Tibial nerve (tissue), 4 donors: ENCODE data around the gene SDK1. TPM values are rescaled to one million over a fixed set of nuclear protein-coding genes. Genes with fewer than 3 reads are reported as not detected.
"Not testable (repeated sequence)": the region's sequence is repeated elsewhere in the genome, so short reads cannot be mapped to it uniquely, and the experiment has no call there.

Experiments
- DNase-seq, 2 donors: peaks; one replicate each; pipeline ENCODE4 v3.0.0-alpha.2; 2019; ENCODE audit warnings: low spot score in 2 of 2
- H3K27ac ChIP-seq, 4 donors: fragments of 200-600 bp; sonication (generic) in 3 of 4; one replicate each; pipeline ENCODE4 v1.5.1; 2017 to 2019; ENCODE audit warnings: mild to moderate bottlenecking in 1 of 4
- H3K27me3 ChIP-seq, 2 donors: fragments of 200-600 bp; sonication (generic) in 1 of 2; one replicate each; pipeline versions ENCODE4 v1.5.1 to v1.6.0; 2017 to 2019
- H3K36me3 ChIP-seq, 3 donors: fragments of 200-600 bp; sonication (generic); one replicate each; pipeline ENCODE4 v1.5.1; 2018 to 2019
- H3K4me1 ChIP-seq, 4 donors: fragments of 200-600 bp; sonication (generic) in 3 of 4; one replicate each; pipeline ENCODE4 v1.5.1; 2017 to 2019
- H3K4me3 ChIP-seq, 4 donors: fragments of 200-600 bp; sonication (generic) in 3 of 4; one replicate each; pipeline ENCODE4 v1.5.1; 2017 to 2019; ENCODE audit warnings: mild to moderate bottlenecking in 1 of 4, moderate library complexity in 1 of 4
- H3K9me3 ChIP-seq, 4 donors: fragments of 200-600 bp; sonication (generic) in 3 of 4; one replicate each; pipeline ENCODE4 v1.5.1; 2017 to 2019
- EP300 ChIP-seq, 2 donors: sonication (generic); formaldehyde crosslinking; IDR thresholded peaks; one replicate each; pipeline ENCODE4 v1.6.1; 2017; ENCODE audit warnings: antibody characterized with exemption in 2 of 2, mild to moderate bottlenecking in 1 of 2
- POLR2A ChIP-seq, 2 donors: fragments of 450-650 bp; IDR thresholded peaks; one replicate each; pipeline ENCODE4 v1.6.1; 2017; ENCODE audit warnings: antibody characterized with exemption in 2 of 2, mild to moderate bottlenecking in 2 of 2, moderate library complexity in 2 of 2
- WGBS, 2 donors: methylation state at CpG; one replicate each; pipeline ENCODE4 v1.1.5; 2018; 5-methylcytosine and 5-hydroxymethylcytosine counted together
- total RNA-seq, 4 donors: library from RNA; depleted of rRNA; stranded (reverse); fragments of >200 nt; gene quantifications; one replicate each; pipeline ENCODE4 v1.1.0, GENCODE V29; 2016
- TF ChIP-seq, protein P1 (sequence below), 5 experiments: fragments of 200-600 bp in 3 of 5; fragments of 450-650 bp in 2 of 5; sonication (generic) in 3 of 5; IDR thresholded peaks; one replicate each; pipeline ENCODE4 v1.5.1; 2016 to 2019; ENCODE audit warnings: antibody characterized with exemption in 5 of 5, mild to moderate bottlenecking in 3 of 5, moderate library complexity in 2 of 5

The SDK1 gene
- total RNA-seq, 4 donors from 2014 or later, result 8.2 to 16.2 (median 12.9) TPM

GRCh38 chr7:4233621-4234497 lies 932.8 kb downstream of the SDK1 start:
- no peaks in the 10 kb centered on the region for H3K4me1 ChIP-seq
- H3K27ac ChIP-seq, result no peak overlapping the region
- H3K36me3 ChIP-seq, result peaks cover 0 to 10% (median 0%) of the 10 kb centered on the region in 3 donors
- 88% methylated on average over 26 of the region's 26 CpGs for WGBS, 2 donors
- no peak for DNase-seq
- no peaks in the 10 kb centered on the region for H3K9me3 ChIP-seq
- no peak overlapping the region for H3K4me3 ChIP-seq
- H3K27me3 ChIP-seq, result no peaks in the 10 kb centered on the region
- TF ChIP-seq POLR2A (IDR thresholded peaks at IDR 0.05) (no peak), EP300 (IDR thresholded peaks at IDR 0.05) (no peak)
- TF ChIP-seq, protein P1, sequence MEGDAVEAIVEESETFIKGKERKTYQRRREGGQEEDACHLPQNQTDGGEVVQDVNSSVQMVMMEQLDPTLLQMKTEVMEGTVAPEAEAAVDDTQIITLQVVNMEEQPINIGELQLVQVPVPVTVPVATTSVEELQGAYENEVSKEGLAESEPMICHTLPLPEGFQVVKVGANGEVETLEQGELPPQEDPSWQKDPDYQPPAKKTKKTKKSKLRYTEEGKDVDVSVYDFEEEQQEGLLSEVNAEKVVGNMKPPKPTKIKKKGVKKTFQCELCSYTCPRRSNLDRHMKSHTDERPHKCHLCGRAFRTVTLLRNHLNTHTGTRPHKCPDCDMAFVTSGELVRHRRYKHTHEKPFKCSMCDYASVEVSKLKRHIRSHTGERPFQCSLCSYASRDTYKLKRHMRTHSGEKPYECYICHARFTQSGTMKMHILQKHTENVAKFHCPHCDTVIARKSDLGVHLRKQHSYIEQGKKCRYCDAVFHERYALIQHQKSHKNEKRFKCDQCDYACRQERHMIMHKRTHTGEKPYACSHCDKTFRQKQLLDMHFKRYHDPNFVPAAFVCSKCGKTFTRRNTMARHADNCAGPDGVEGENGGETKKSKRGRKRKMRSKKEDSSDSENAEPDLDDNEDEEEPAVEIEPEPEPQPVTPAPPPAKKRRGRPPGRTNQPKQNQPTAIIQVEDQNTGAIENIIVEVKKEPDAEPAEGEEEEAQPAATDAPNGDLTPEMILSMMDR (IDR thresholded peaks at IDR 0.05), result no peak

GRCh38 chr7:4234498-4234855 lies 933.4 kb downstream of the SDK1 start:
- no peak overlapping the region for H3K4me3 ChIP-seq
- DNase-seq, result no peak
- H3K9me3 ChIP-seq, result no peaks in the 10 kb centered on the region
- WGBS, 2 donors, result 82 to 84% methylated on average over 9 to 12 of the region's 12 CpGs
- peaks cover 0 to 10% (median 0%) of the 10 kb centered on the region in 3 donors for H3K36me3 ChIP-seq
- H3K4me1 ChIP-seq, result no peaks in the 10 kb centered on the region
- no peak overlapping the region for H3K27ac ChIP-seq
- no peaks in the 10 kb centered on the region for H3K27me3 ChIP-seq
- TF ChIP-seq POLR2A (IDR thresholded peaks at IDR 0.05), result no peak
- TF ChIP-seq, protein P1 (IDR thresholded peaks at IDR 0.05), result no peak
- TF ChIP-seq EP300 (IDR thresholded peaks at IDR 0.05), result no peak

DNA sequence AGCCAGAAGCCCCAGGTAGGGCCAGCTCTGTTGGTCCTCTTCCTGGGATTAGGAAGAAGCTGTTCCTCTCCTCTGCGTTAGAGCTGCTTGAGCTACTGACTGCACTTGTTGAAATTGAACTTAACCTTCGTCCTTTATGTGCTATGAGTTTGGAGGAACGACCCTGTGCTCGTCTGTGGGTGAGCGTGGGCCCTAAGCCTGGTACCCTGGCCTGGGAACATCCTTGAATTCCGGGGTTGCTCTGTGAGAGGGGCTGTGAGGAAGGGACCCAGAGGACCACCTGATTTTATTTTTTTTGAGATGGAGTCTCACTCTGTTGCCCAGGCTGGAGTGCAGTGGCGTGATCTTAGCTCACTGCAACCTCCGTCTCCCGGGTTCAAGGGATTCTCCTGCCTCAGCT lies 933.8 kb downstream of the SDK1 start:
- Histone ChIP-seq H3K27me3 (no peaks in the 10 kb centered on the region), H3K36me3 (peaks cover 0 to 10% (median 0%) of the 10 kb centered on the region in 3 donors), H3K9me3 (no peaks in the 10 kb centered on the region), H3K4me3 (no peak overlapping the region), H3K27ac (no peak overlapping the region), H3K4me1 (no peaks in the 10 kb centered on the region)
- no peak for DNase-seq
- 89% methylated on average over 9 of the region's 9 CpGs for WGBS, 2 donors
- TF ChIP-seq POLR2A (IDR thresholded peaks at IDR 0.05) (no peak), EP300 (IDR thresholded peaks at IDR 0.05) (no peak)
- TF ChIP-seq, protein P1 (IDR thresholded peaks at IDR 0.05), result no peak

GRCh38 chr7:4235596-4235995 lies 934.5 kb downstream of the SDK1 start:
- Histone ChIP-seq H3K9me3 (no peaks in the 10 kb centered on the region), H3K27ac (no peak overlapping the region), H3K36me3 (peaks cover 0 to 10% (median 0%) of the 10 kb centered on the region in 3 donors), H3K4me3 (no peak overlapping the region), H3K27me3 (no peaks in the 10 kb centered on the region), H3K4me1 (no peaks in the 10 kb centered on the region)
- no peak for DNase-seq
- 81 to 89% methylated on average over 9 to 11 of the region's 14 CpGs for whole genome bisulfite sequencing, 2 donors
- TF ChIP-seq, protein P1 (IDR thresholded peaks at IDR 0.05), result no peak
- no peak for TF ChIP-seq EP300 (IDR thresholded peaks at IDR 0.05)
- no peak for TF ChIP-seq POLR2A (IDR thresholded peaks at IDR 0.05)

- Histone ChIP-seq H3K9me3 (no peaks in the 10 kb centered on the region), H3K36me3 (peaks cover 0 to 10% (median 0%) of the 10 kb centered on the region in 3 donors), H3K27ac (no peak overlapping the region), H3K4me1 (no peaks in the 10 kb centered on the region), H3K4me3 (no peak overlapping the region), H3K27me3 (no peaks in the 10 kb centered on the region)
- TF ChIP-seq EP300 (IDR thresholded peaks at IDR 0.05) (no peak), POLR2A (IDR thresholded peaks at IDR 0.05) (no peak)
- TF ChIP-seq, protein P1 (IDR thresholded peaks at IDR 0.05), result no peak
- DNase-seq, result no peak
- WGBS, 2 donors, result 90 to 92% methylated on average over 12 of the region's 12 CpGs
These were observed 935.3 kb downstream of the SDK1 start for GRCh38 chr7:4236389-4236788.

GRCh38 chr7:4236873-4237272 lies 935.8 kb downstream of the SDK1 start:
- WGBS, 2 donors, result 81 to 84% methylated on average over 5 of the region's 5 CpGs
- not testable (repeated sequence) for DNase-seq

More at GRCh38 chr7:4236873-4237272, 935.8 kb downstream of the SDK1 start:
- H3K27me3 ChIP-seq, H3K9me3 ChIP-seq, H3K27ac ChIP-seq, H3K4me3 ChIP-seq, H3K4me1 ChIP-seq: not testable (repeated sequence)
- peaks cover 0 to 13% (median 0%) of the 10 kb centered on the region in 3 donors for H3K36me3 ChIP-seq
